GM15510 (cell line): ENCODE results near the gene ODC1.

Source experiments
- POLR2A ChIP-seq: IDR thresholded peaks from 3 replicates; pipeline ENCODE4 v1.6.1; 2011; ENCODE audit warnings: borderline replicate concordance; ENCODE audit not compliant: insufficient read length; ENCODE audit errors: extremely low read depth

ODC1 gene

GRCh38 chr2:10400002-10400401 is 48.1 kb downstream of the ODC1 start:
- TF ChIP-seq POLR2A, result no peak

GRCh38 chr2:10399358-10399757 is 48.8 kb downstream of the ODC1 start:
- no peak for TF ChIP-seq POLR2A

GRCh38 chr2:10398496-10398895 is 49.6 kb downstream of the ODC1 start:
- no peak for TF ChIP-seq POLR2A

GRCh38 chr2:10397878-10398277 is 50.2 kb downstream of the ODC1 start:
- TF ChIP-seq POLR2A, result no peak

- TF ChIP-seq POLR2A, result no peak
Observed at GRCh38 chr2:10397297-10397875, 50.7 kb downstream of the ODC1 start.

- no peak for TF ChIP-seq POLR2A
Observed at GRCh38 chr2:10396464-10396863, 51.7 kb downstream of the ODC1 start.

- TF ChIP-seq POLR2A, result no peak
Observed at GRCh38 chr2:10395893-10396292, 52.2 kb downstream of the ODC1 start.

GRCh38 chr2:10393640-10393982 is 54.5 kb downstream of the ODC1 start:
- TF ChIP-seq POLR2A, result no peak

- no peak for TF ChIP-seq POLR2A
Observed at GRCh38 chr2:10392951-10393639, 55.0 kb downstream of the ODC1 start.

GRCh38 chr2:10392548-10392947 is 55.6 kb downstream of the ODC1 start:
- TF ChIP-seq POLR2A, result no peak

GRCh38 chr2:10392100-10392499 is 56.0 kb downstream of the ODC1 start:
- TF ChIP-seq POLR2A, result no peak

GRCh38 chr2:10390369-10390801 is 57.7 kb downstream of the ODC1 start:
- no peak for TF ChIP-seq POLR2A
